GM12891 (cell line): ENCODE results near the gene SLC16A3.
"Not testable (repeated sequence)": the region's sequence is repeated elsewhere in the genome, so short reads cannot be mapped to it uniquely, and the experiment has no call there.

Experiments
- DNase-seq: peaks from one replicate; pipeline ENCODE4 v3.0.0; 2011; ENCODE audit warnings: low spot score; ENCODE audit not compliant: insufficient read length
- FAIRE-seq: peaks from 2 replicates; lab custom pipeline; 2011; peaks lifted over from hg19 to GRCh38; lab: Jason Lieb, UNC
- PAX5 ChIP-seq: IDR thresholded peaks from 2 replicates; pipeline ENCODE4 v1.6.1; 2011; ENCODE audit warnings: low read length, moderate library complexity, mild to moderate bottlenecking; ENCODE audit not compliant: insufficient read depth, severe bottlenecking
- POLR2A ChIP-seq: IDR thresholded peaks from 2 replicates; pipeline ENCODE4 v1.6.1; 2011; ENCODE audit warnings: low read depth, low read length, control low read depth
- POLR2AphosphoS5 ChIP-seq: IDR thresholded peaks from 2 replicates; pipeline ENCODE4 v1.6.1; 2011; ENCODE audit warnings: low read depth, low read length, control low read depth
- POU2F2 ChIP-seq: IDR thresholded peaks from 2 replicates; pipeline ENCODE4 v1.6.1; 2011; ENCODE audit warnings: low read depth, mild to moderate bottlenecking, control low read depth, low read length, moderate library complexity
- SPI1 ChIP-seq: IDR thresholded peaks from 2 replicates; pipeline ENCODE4 v1.6.1; 2011; ENCODE audit warnings: low read depth, low read length, control low read depth
- TAF1 ChIP-seq: IDR thresholded peaks from 2 replicates; pipeline ENCODE4 v1.6.1; 2011; ENCODE audit warnings: low read depth, low read length, control low read depth

Gene SLC16A3

DNA sequence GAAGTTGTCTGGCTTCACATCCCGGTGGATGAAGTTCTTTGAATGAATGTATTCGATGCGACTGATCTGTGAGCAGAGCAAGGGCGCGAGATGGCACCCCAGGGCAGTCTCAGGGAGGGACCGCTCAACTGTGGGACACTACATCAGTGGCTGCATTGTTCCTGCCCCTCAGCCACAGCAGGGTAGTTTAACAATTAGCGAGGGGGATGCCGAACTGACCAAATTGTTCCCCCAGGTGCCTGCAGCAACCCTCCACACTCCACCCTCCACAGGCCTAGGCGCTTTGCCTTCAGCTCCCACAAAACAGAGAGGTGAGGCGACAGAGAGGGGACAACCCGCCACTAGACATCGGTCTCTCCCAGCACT, 24.3 kb downstream of the SLC16A3 start:
- FAIRE-seq: no peak
- TF ChIP-seq SPI1 (no peak), TAF1 (no peak), POU2F2 (no peak), PAX5 (no peak), POLR2A (no peak), POLR2AphosphoS5 (no peak)
- no peak for DNase-seq

DNA sequence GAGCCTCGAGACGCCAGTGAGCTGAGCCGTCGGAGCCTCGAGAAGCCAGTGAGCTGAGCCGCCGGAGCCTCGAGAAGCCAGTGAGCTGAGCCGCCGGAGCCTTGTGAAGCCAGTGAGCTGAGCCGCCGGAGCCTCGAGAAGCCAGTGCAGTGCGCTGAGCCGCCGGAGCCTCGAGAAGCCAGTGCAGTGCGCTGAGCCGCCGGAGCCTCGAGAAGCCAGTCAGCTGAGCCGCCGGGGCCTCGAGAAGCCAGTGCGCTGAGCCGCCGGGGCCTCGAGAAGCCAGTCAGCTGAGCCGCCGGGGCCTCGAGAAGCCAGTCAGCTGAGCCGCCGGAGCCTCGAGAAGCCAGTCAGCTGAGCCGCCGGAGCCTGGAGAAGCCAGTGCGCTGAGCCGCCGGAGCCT, 25.3 kb downstream of the SLC16A3 start:
- not testable (repeated sequence) for DNase-seq, FAIRE-seq

DNA sequence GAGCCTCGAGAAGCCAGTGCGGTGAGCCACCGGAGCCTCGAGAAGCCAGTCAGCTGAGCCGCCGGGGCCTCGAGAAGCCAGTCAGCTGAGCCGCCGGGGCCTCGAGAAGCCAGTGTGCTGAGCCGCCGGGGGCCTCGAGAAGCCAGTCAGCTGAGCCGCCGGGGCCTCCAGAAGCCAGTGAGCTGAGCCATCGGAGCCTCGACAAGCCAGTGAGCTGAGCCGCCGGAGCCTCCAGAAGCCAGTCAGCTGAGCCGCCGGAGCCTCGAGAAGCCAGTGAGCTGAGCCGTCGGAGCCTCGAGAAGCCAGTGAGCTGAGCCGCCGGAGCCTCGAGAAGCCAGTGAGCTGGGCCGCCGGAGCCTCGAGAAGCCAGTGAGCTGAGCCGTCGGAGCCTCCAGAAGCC, 25.9 kb downstream of the SLC16A3 start:
- not testable (repeated sequence) for DNase-seq, FAIRE-seq

- FAIRE-seq: no peak
- DNase-seq: no peak
- TF ChIP-seq SPI1 (no peak), POLR2AphosphoS5 (peak; percentile 52), POLR2A (0 out of 2 replicates have a peak, but pooled peaks have one; percentile 42)
These were observed 26.6 kb downstream of the SLC16A3 start for GRCh38 chr17:82255402-82255972.

GRCh38 chr17:82256242-82256885, 27.5 kb downstream of the SLC16A3 start:
- FAIRE-seq (no peak), DNase-seq (no peak)
- TF ChIP-seq TAF1 (no peak), POLR2AphosphoS5 (peak; percentile 70; the same call in 1 of the 2 replicates), POLR2A (peak; percentile 14; the same call in 1 of the 2 replicates)

DNA sequence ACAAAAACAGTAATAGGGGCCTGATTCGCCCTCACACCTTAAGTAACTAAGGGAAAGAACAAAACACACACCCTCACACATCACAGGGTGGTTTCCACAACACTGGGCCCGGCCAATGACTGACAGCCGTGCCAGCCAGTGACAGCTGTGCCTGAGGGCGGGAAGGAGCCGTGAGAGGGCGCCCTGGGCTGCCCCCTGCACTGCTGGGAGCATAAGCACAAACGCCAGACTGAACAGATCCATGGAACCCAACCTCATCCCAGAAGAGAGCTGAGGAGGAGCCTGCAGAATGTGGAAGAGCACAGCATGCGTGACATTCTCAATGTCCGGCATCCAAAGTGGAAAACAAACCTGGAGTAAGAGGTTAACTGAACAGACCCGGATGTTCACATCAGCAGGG, 28.6 kb downstream of the SLC16A3 start:
- TF ChIP-seq TAF1 (no peak), POLR2A (peak; percentile 58; the same call in 1 of the 2 replicates)
- DNase-seq: no peak
- FAIRE-seq: no peak

- DNase-seq: no peak
- TF ChIP-seq SPI1: no peak
- peak; percentile 24; the same call in 1 of the 2 replicates for TF ChIP-seq POLR2A
- TF ChIP-seq TAF1: no peak
- TF ChIP-seq POU2F2: no peak
- no peak for TF ChIP-seq PAX5
- TF ChIP-seq POLR2AphosphoS5: peak; percentile 57; the same call in 1 of the 2 replicates
- FAIRE-seq: no peak
These were observed 29.7 kb downstream of the SLC16A3 start for GRCh38 chr17:82258555-82258954.

DNA sequence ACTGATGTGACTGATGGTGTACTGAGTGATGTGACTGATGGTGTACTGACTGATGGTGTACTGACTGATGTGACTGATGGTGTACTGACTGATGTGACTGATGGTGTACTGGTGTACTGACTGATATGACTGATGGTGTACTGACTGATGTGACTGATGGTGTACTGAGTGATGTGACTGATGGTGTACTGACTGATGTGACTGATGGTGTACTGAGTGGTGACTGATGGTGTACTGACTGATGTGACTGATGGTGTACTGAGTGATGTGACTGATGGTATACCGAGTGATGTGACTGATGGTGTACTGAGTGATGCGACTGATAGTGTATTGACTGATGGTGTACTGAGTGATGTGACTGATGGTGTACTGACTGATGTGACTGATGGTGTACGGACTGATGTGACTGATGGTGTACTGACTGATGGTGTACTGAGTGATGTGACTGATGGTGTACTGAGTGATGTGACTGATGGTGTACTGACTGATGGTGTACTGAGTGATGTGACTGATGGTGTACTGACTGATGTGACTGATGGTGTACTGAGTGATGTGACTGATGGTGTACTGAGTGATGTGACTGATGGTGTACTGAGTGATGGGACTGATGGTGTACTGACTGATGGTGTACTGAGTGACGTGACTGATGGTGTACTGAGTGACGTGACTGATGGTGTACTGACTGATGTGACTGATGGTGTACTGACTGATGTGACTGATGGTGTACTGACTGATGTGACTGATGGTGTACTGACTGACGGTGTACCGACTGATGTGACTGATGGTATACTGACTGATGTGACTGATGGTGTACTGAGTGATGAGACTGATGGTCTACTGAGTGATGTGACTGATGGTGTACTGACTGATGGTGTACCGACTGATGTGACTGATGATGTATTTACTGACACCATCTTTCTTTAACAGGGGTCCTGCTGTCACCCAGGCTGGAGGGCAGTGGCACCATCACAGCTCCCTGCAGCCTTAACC, 31.4 kb downstream of the SLC16A3 start:
- TF ChIP-seq POLR2A: peak; percentile 46; the same call in 1 of the 2 replicates
- not testable (repeated sequence) for DNase-seq
- peak; percentile 5 for FAIRE-seq

DNA sequence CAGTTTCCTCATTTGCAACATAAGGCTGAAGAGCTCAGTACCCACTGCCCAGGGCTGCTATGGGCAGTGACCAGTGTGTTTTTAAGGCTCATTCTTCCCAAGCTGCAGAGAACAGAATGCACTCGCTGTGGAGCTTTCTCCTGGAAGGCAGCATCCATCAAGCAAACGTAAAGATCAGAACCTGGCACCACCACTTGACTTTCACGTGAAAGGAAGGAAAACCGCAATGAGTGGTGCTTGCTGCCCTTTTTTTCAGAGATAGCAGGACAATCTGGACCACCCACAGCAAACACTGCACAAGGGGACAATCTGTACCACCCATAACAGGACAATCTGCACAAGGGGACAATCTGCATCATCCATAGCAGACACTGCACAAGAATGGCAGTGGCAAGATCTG, 33.5 kb downstream of the SLC16A3 start:
- FAIRE-seq: no peak
- TF ChIP-seq TAF1 (no peak), POU2F2 (0 out of 2 replicates have a peak, but pooled peaks have one; percentile 11), SPI1 (no peak)
- no peak for DNase-seq

DNA sequence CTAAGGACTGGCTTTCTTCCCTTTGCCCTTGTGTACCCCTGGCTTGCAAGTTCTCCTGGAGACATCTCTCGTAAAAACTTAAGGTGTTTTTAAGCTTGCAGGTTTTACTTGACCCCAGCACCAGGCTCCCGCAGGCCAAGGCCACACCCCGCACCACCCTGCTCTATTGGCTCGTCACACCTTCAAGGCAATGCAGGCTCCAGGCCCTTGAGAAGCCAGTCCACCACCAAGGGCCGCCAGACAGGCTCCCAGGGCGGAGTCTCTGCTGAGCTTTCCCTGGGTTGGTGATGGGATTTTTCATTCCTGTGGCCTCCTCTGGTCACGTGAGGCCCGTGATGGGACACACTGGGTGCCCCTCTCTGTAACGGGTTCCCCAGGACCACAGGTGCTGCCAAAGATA, 34.8 kb downstream of the SLC16A3 start:
- TF ChIP-seq POLR2AphosphoS5: no peak
- DNase-seq: no peak
- FAIRE-seq: no peak

DNA sequence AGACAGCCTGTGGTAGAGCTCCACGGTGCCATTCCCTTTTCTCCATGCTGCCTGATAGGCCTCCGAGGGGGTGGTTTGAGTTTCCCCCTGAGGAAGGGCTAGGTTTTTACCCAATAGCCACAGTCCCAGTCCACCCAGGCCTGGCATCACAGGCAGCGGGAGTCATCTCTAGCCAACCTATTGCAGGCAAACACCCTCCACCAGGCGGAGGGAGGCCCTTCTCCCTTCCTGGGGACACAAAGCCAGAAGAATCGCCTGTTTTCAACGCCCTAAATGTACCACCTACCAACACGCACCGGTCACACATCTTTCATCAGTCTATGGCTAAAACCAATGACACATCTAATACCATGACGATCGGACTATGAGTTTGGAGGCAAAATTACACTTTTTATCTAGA, 37.3 kb downstream of the SLC16A3 start:
- no peak for FAIRE-seq
- DNase-seq: no peak
- TF ChIP-seq SPI1: no peak
- TF ChIP-seq POLR2A: no peak
- TF ChIP-seq TAF1: no peak
- no peak for TF ChIP-seq POU2F2
- TF ChIP-seq PAX5: no peak
- no peak for TF ChIP-seq POLR2AphosphoS5
